IMR-90 (cell line): ENCODE data around the gene FADS2.

Experiments used
- BHLHE40 ChIP-seq: fragments of 150-350 bp; IDR thresholded peaks from 2 replicates; pipeline ENCODE4 v1.6.1; 2016; ENCODE audit warnings: mild to moderate bottlenecking, low read depth, low read length
- FOS ChIP-seq: fragments of 150-350 bp; IDR thresholded peaks from 2 replicates; pipeline ENCODE4 v1.6.1; 2016; ENCODE audit warnings: low read depth, low read length
- MAFK ChIP-seq: IDR thresholded peaks from 2 replicates; pipeline ENCODE4 v1.6.1; 2012; ENCODE audit warnings: low read depth, low read length, improper control_type of control experiment
- MAZ ChIP-seq: IDR thresholded peaks from 2 replicates; pipeline ENCODE4 v1.6.1; 2012; ENCODE audit warnings: low read depth, mild to moderate bottlenecking, low read length, improper control_type of control experiment, moderate library complexity, borderline replicate concordance
- MXI1 ChIP-seq: IDR thresholded peaks from 2 replicates; pipeline ENCODE4 v1.6.1; 2012; ENCODE audit warnings: low read depth, mild to moderate bottlenecking, low read length, moderate library complexity, borderline replicate concordance
- NFE2L2 ChIP-seq: fragments of 150-350 bp; IDR thresholded peaks from 2 replicates; pipeline ENCODE4 v1.6.1; 2016; ENCODE audit warnings: low read depth, mild to moderate bottlenecking, low read length
- POLR2A ChIP-seq: IDR thresholded peaks from 2 replicates; pipeline ENCODE4 v1.6.1; 2012; ENCODE audit warnings: mild to moderate bottlenecking, low read depth, low read length
- USF2 ChIP-seq: fragments of 150-350 bp; IDR thresholded peaks from 2 replicates; pipeline ENCODE4 v1.6.1; 2017; ENCODE audit warnings: mild to moderate bottlenecking, antibody characterized with exemption, low read length, low read depth
- TF ChIP-seq, protein P1 (sequence below): conservative IDR thresholded peaks from 2 replicates; pipeline ENCODE4 v1.5.1; 2012; ENCODE audit warnings: mild to moderate bottlenecking, low read depth, low read length, improper control_type of control experiment
- TF ChIP-seq, protein P2 (sequence below): fragments of 150-350 bp; IDR thresholded peaks from 2 replicates; pipeline ENCODE4 v1.6.1; 2016; ENCODE audit warnings: low read depth, mild to moderate bottlenecking, low read length, moderate library complexity, borderline replicate concordance

DNA sequence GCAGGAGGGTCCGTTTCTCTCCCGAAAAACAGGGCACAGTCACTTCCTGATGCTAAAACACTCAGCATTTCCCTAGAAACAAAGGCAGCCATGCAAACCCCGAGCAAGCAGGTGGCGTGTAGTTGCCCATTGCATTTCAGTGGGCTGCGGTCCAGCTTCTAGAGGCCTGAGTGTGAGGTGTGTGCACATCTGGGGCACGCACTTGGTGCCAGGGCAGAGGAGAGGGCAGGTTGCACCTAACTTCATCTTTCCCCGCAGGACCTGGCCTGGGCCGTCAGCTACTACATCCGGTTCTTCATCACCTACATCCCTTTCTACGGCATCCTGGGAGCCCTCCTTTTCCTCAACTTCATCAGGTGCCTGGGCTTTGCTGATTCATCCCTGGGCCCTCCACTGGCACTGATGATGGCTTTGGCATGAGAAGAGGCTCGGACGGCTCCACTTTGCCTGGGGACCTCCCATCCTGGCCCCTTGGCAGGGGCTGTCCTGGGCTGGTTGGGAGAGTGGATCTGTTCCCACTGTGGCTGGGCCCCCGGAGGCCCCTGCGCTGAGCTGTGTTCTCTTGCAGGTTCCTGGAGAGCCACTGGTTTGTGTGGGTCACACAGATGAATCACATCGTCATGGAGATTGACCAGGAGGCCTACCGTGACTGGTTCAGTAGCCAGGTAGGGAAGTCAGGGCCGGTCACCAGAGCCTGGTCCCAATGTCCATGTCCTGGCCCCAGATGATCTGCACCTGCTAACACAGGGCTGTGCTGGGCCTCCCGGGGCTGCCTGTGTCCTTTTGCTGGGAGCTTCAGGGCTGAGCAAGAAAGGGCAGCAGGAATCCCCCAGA lies 34.8 kb downstream of the FADS2 start:
- no peak for TF ChIP-seq MAFK
- TF ChIP-seq, protein P1, sequence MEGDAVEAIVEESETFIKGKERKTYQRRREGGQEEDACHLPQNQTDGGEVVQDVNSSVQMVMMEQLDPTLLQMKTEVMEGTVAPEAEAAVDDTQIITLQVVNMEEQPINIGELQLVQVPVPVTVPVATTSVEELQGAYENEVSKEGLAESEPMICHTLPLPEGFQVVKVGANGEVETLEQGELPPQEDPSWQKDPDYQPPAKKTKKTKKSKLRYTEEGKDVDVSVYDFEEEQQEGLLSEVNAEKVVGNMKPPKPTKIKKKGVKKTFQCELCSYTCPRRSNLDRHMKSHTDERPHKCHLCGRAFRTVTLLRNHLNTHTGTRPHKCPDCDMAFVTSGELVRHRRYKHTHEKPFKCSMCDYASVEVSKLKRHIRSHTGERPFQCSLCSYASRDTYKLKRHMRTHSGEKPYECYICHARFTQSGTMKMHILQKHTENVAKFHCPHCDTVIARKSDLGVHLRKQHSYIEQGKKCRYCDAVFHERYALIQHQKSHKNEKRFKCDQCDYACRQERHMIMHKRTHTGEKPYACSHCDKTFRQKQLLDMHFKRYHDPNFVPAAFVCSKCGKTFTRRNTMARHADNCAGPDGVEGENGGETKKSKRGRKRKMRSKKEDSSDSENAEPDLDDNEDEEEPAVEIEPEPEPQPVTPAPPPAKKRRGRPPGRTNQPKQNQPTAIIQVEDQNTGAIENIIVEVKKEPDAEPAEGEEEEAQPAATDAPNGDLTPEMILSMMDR: no peak
- no peak for TF ChIP-seq USF2
- TF ChIP-seq, protein P2, sequence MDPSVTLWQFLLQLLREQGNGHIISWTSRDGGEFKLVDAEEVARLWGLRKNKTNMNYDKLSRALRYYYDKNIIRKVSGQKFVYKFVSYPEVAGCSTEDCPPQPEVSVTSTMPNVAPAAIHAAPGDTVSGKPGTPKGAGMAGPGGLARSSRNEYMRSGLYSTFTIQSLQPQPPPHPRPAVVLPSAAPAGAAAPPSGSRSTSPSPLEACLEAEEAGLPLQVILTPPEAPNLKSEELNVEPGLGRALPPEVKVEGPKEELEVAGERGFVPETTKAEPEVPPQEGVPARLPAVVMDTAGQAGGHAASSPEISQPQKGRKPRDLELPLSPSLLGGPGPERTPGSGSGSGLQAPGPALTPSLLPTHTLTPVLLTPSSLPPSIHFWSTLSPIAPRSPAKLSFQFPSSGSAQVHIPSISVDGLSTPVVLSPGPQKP: no peak
- no peak for TF ChIP-seq POLR2A
- TF ChIP-seq MXI1: no peak
- no peak for TF ChIP-seq NFE2L2
- TF ChIP-seq FOS: no peak
- TF ChIP-seq MAZ: no peak
- no peak for TF ChIP-seq BHLHE40
